Hepatocyte (in vitro differentiated cells): ENCODE results near the gene TCHHL1. TPM values are rescaled to one million over a fixed set of nuclear protein-coding genes. Genes with fewer than 3 reads are reported as not detected.

ENCODE experiments used
- DNase-seq: peaks from one replicate; pipeline ENCODE4 v3.0.0-alpha.2; 2016; ENCODE audit warnings: low spot score
- H2AFZ ChIP-seq: fragments of 200-600 bp; sonication (generic); 2 replicates; pipeline ENCODE4 v1.6.0; 2016; ENCODE audit warnings: antibody characterized with exemption, mild to moderate bottlenecking
- H3K27ac ChIP-seq: fragments of 200-600 bp; sonication (generic); 2 replicates; pipeline ENCODE4 v1.5.1; 2016; ENCODE audit warnings: mild to moderate bottlenecking
- H3K27me3 ChIP-seq: fragments of 200-600 bp; sonication (generic); 2 replicates; pipeline ENCODE4 v1.6.1; 2016
- H3K36me3 ChIP-seq: fragments of 200-600 bp; sonication (generic); replicated peaks from 2 replicates; pipeline ENCODE4 v1.5.1; 2016; ENCODE audit warnings: low read depth; ENCODE audit not compliant: insufficient read depth
- H3K4me1 ChIP-seq: fragments of 200-600 bp; sonication (generic); 2 replicates; pipeline ENCODE4 v1.5.1; 2016; ENCODE audit warnings: mild to moderate bottlenecking, moderate library complexity; ENCODE audit not compliant: insufficient read depth
- H3K4me2 ChIP-seq: fragments of 200-600 bp; sonication (generic); 2 replicates; pipeline ENCODE4 v1.6.0; 2016
- H3K4me3 ChIP-seq: fragments of 200-600 bp; sonication (generic); 2 replicates; pipeline ENCODE4 v1.5.1; 2016; ENCODE audit warnings: mild to moderate bottlenecking
- H3K79me2 ChIP-seq: fragments of 200-600 bp; sonication (generic); 2 replicates; pipeline ENCODE4 v1.6.0; 2017; ENCODE audit warnings: mild to moderate bottlenecking
- H3K9me2 ChIP-seq: fragments of 200-600 bp; sonication (generic); replicated peaks from 2 replicates; pipeline ENCODE4 v1.6.0; 2017; ENCODE audit warnings: mild to moderate bottlenecking; ENCODE audit not compliant: insufficient read depth
- H3K9me3 ChIP-seq: fragments of 200-600 bp; sonication (generic); 2 replicates; pipeline ENCODE4 v1.5.1; 2016; ENCODE audit warnings: low read depth, mild to moderate bottlenecking
- H4K20me1 ChIP-seq: fragments of 200-600 bp; sonication (generic); 2 replicates; pipeline ENCODE4 v1.6.0; 2016; ENCODE audit warnings: mild to moderate bottlenecking; ENCODE audit not compliant: insufficient read depth, poor library complexity, severe bottlenecking
- EZH2 ChIP-seq: fragments of 200-600 bp; sonication (generic); IDR thresholded peaks from 2 replicates; pipeline ENCODE4 v1.6.1; 2016; ENCODE audit warnings: antibody characterized with exemption, mild to moderate bottlenecking, borderline replicate concordance
- EZH2phosphoT487 ChIP-seq: fragments of 200-600 bp; sonication (generic); IDR thresholded peaks from one replicate; pipeline ENCODE4 v1.6.1; 2018; ENCODE audit warnings: antibody characterized with exemption, mild to moderate bottlenecking, low read depth, moderate library complexity; ENCODE audit not compliant: unreplicated experiment, severe bottlenecking
- WGBS: methylation state at CpG from one replicate; pipeline ENCODE4 v1.1.6; 2016; ENCODE audit warnings: low lambda C conversion rate; ENCODE audit errors: missing lambda C conversion rate; 5-methylcytosine and 5-hydroxymethylcytosine counted together
- polyA plus RNA-seq: library from polyadenylated mRNA; unstranded; fragments of >200 nt; fragmentation: Nextera tagmentation; extraction: Ambion mirVana; gene quantifications from 2 replicates; pipeline ENCODE4 v1.2.1, GENCODE V29; 2016
- total RNA-seq: library from RNA; depleted of rRNA; stranded (reverse); fragments of >200 nt; gene quantifications from 2 replicates; pipeline ENCODE4 v1.2.3, GENCODE V29; 2014
- TF ChIP-seq, protein P1 (sequence below): fragments of 200-600 bp; sonication (generic); IDR thresholded peaks from 2 replicates; pipeline ENCODE4 v1.5.1; 2016; ENCODE audit warnings: antibody characterized with exemption, mild to moderate bottlenecking; ENCODE audit not compliant: poor library complexity

TCHHL1 gene
- total and polyA plus RNA-seq, 2 experiments from 2014 or later: not detected

GRCh38 chr1:152052606-152053005, 36.3 kb downstream of the TCHHL1 start:
- H3K4me1 ChIP-seq: peaks cover 8% of the 10 kb centered on the region
- TF ChIP-seq EZH2: no peak
- TF ChIP-seq, protein P1, sequence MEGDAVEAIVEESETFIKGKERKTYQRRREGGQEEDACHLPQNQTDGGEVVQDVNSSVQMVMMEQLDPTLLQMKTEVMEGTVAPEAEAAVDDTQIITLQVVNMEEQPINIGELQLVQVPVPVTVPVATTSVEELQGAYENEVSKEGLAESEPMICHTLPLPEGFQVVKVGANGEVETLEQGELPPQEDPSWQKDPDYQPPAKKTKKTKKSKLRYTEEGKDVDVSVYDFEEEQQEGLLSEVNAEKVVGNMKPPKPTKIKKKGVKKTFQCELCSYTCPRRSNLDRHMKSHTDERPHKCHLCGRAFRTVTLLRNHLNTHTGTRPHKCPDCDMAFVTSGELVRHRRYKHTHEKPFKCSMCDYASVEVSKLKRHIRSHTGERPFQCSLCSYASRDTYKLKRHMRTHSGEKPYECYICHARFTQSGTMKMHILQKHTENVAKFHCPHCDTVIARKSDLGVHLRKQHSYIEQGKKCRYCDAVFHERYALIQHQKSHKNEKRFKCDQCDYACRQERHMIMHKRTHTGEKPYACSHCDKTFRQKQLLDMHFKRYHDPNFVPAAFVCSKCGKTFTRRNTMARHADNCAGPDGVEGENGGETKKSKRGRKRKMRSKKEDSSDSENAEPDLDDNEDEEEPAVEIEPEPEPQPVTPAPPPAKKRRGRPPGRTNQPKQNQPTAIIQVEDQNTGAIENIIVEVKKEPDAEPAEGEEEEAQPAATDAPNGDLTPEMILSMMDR: peak; percentile 92
- TF ChIP-seq EZH2phosphoT487: no peak

GRCh38 chr1:152050886-152051675, 37.8 kb downstream of the TCHHL1 start:
- Histone ChIP-seq H3K4me3 (no peak overlapping the region), H3K27ac (no peak overlapping the region), H4K20me1 (no peaks in the 10 kb centered on the region), H2AFZ (no peak overlapping the region), H3K9me3 (no peaks in the 10 kb centered on the region), H3K79me2 (no peaks in the 10 kb centered on the region), H3K27me3 (peaks cover 23% of the 10 kb centered on the region), H3K9me2 (no peaks in the 10 kb centered on the region), H3K4me1 (peaks cover 16% of the 10 kb centered on the region), H3K4me2 (no peak overlapping the region), H3K36me3 (no peaks in the 10 kb centered on the region)
- WGBS: 72% methylated on average over 6 of the region's 6 CpGs
- no peak for DNase-seq
- TF ChIP-seq EZH2phosphoT487: no peak
- TF ChIP-seq EZH2: no peak
- TF ChIP-seq, protein P1: no peak

More at GRCh38 chr1:152052606-152053005, 36.3 kb downstream of the TCHHL1 start:
- no peak overlapping the region for H2AFZ ChIP-seq
- peak; percentile 92 for DNase-seq
- no peak overlapping the region for H3K4me3 ChIP-seq
- H3K79me2 ChIP-seq: no peaks in the 10 kb centered on the region
- H3K27me3 ChIP-seq: peaks cover 25% of the 10 kb centered on the region
- no peak overlapping the region for H3K4me2 ChIP-seq
- no peaks in the 10 kb centered on the region for H4K20me1 ChIP-seq
- H3K9me3 ChIP-seq: no peaks in the 10 kb centered on the region
- H3K27ac ChIP-seq: no peak overlapping the region
- peaks cover under 1% of the 10 kb centered on the region for H3K9me2 ChIP-seq
- WGBS: 26% methylated on average over 11 of the region's 11 CpGs
- no peaks in the 10 kb centered on the region for H3K36me3 ChIP-seq

- Histone ChIP-seq H3K27me3 (peaks cover 7% of the 10 kb centered on the region), H4K20me1 (no peaks in the 10 kb centered on the region), H3K4me1 (peaks cover 16% of the 10 kb centered on the region), H3K9me2 (no peaks in the 10 kb centered on the region), H3K79me2 (no peaks in the 10 kb centered on the region), H3K4me2 (no peak overlapping the region), H2AFZ (no peak overlapping the region), H3K9me3 (no peaks in the 10 kb centered on the region), H3K36me3 (no peaks in the 10 kb centered on the region), H3K4me3 (no peak overlapping the region), H3K27ac (peak overlapping the region; percentile 97)
- 92% methylated on average over 8 of the region's 8 CpGs for WGBS
- no peak for DNase-seq
- TF ChIP-seq EZH2 (no peak), EZH2phosphoT487 (no peak)
- TF ChIP-seq, protein P1: no peak
Measured at GRCh38 chr1:152049291-152050083, 39.4 kb downstream of the TCHHL1 start.
